Bronchial epithelial cell (primary cell): ENCODE measurements around the gene MGRN1. TPM values are rescaled to one million over a fixed set of nuclear protein-coding genes. Genes with fewer than 3 reads are reported as not detected.

Experiments used
- DNase-seq: peaks from one replicate; pipeline ENCODE4 v3.0.0-alpha.2; 2010; ENCODE audit warnings: low read depth
- FAIRE-seq: peaks from 2 replicates; lab custom pipeline; 2011; peaks lifted over from hg19 to GRCh38; lab: Jason Lieb, UNC
- H3K27me3 ChIP-seq: 2 replicates; pipeline ENCODE4 v1.5.1; 2011; ENCODE audit warnings: low read length; ENCODE audit not compliant: control insufficient read depth, insufficient read depth
- H3K36me3 ChIP-seq: 2 replicates; pipeline ENCODE4 v1.5.1; 2011; ENCODE audit warnings: low read length; ENCODE audit not compliant: control insufficient read depth, insufficient read depth
- H3K4me3 ChIP-seq: 2 replicates; pipeline ENCODE4 v1.5.1; 2011; ENCODE audit warnings: mild to moderate bottlenecking, low read depth, low read length, control low read depth
- total RNA-seq: library from RNA; depleted of rRNA; stranded (reverse); fragments of >200 nt; gene quantifications from 2 replicates; pipeline ENCODE4 v1.2.1, GENCODE V29; 2014
- TF ChIP-seq, protein P1 (sequence below): IDR thresholded peaks from 2 replicates; pipeline ENCODE4 v1.5.1; 2011; ENCODE audit warnings: mild to moderate bottlenecking, moderate library complexity, low read length, control low read depth, inconsistent platforms; ENCODE audit not compliant: insufficient read depth, severe bottlenecking

The MGRN1 gene
- total RNA-seq, 1 donor from 2014 or later, result 6.1 TPM

- Histone ChIP-seq H3K27me3 (no peaks in the 10 kb centered on the region), H3K4me3 (no peak overlapping the region), H3K36me3 (peaks cover 24% of the 10 kb centered on the region)
- DNase-seq (no peak), FAIRE-seq (no peak)
- TF ChIP-seq, protein P1, sequence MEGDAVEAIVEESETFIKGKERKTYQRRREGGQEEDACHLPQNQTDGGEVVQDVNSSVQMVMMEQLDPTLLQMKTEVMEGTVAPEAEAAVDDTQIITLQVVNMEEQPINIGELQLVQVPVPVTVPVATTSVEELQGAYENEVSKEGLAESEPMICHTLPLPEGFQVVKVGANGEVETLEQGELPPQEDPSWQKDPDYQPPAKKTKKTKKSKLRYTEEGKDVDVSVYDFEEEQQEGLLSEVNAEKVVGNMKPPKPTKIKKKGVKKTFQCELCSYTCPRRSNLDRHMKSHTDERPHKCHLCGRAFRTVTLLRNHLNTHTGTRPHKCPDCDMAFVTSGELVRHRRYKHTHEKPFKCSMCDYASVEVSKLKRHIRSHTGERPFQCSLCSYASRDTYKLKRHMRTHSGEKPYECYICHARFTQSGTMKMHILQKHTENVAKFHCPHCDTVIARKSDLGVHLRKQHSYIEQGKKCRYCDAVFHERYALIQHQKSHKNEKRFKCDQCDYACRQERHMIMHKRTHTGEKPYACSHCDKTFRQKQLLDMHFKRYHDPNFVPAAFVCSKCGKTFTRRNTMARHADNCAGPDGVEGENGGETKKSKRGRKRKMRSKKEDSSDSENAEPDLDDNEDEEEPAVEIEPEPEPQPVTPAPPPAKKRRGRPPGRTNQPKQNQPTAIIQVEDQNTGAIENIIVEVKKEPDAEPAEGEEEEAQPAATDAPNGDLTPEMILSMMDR, result no peak
Observed at GRCh38 chr16:4682084-4682591, 57.5 kb downstream of the MGRN1 start.

DNA sequence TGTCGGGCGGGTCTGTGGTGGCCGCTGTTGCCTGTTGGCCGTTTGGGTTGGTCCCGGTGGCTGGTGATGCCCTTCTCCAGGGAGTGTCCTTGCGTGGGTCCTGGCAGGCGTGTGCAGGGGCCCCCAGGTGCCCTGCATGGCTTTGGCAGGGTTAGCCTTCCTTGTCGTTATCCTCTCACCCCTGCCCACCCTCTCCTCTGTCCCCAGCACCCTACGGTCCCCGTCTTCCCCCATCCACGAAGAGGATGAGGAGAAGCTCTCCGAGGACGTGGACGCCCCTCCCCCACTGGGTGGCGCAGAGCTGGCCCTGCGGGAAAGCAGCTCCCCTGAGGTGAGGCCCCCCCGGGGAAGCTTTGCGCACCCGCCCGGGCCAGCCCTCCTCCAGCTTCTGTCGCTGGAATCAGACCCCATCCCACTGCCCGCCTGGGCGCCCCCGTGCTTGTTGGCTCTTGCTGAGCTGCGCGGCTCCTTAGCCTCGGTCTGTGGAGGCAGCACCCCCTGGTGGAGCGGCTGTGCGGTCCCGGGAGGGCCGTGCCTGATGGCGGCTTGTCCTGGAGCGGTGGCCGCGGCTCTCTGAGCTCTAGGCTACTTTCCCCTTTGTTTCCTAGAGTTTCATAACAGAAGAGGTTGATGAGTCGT lies 58.1 kb downstream of the MGRN1 start:
- TF ChIP-seq, protein P1, result peak; percentile 72
- DNase-seq (peak; percentile 30), FAIRE-seq (no peak)
- Histone ChIP-seq H3K4me3 (no peak overlapping the region), H3K27me3 (no peaks in the 10 kb centered on the region), H3K36me3 (peaks cover 22% of the 10 kb centered on the region)

- Histone ChIP-seq H3K27me3 (no peaks in the 10 kb centered on the region), H3K4me3 (no peak overlapping the region), H3K36me3 (peaks cover 22% of the 10 kb centered on the region)
- TF ChIP-seq, protein P1, result no peak
- FAIRE-seq, result no peak
- DNase-seq, result no peak
Observed at GRCh38 chr16:4683255-4684057, 58.8 kb downstream of the MGRN1 start.

GRCh38 chr16:4684058-4684715 lies 59.6 kb downstream of the MGRN1 start:
- FAIRE-seq (no peak), DNase-seq (no peak)
- peaks cover 22% of the 10 kb centered on the region for H3K36me3 ChIP-seq
- H3K4me3 ChIP-seq, result no peak overlapping the region
- TF ChIP-seq, protein P1, result no peak
- H3K27me3 ChIP-seq, result no peaks in the 10 kb centered on the region

DNA sequence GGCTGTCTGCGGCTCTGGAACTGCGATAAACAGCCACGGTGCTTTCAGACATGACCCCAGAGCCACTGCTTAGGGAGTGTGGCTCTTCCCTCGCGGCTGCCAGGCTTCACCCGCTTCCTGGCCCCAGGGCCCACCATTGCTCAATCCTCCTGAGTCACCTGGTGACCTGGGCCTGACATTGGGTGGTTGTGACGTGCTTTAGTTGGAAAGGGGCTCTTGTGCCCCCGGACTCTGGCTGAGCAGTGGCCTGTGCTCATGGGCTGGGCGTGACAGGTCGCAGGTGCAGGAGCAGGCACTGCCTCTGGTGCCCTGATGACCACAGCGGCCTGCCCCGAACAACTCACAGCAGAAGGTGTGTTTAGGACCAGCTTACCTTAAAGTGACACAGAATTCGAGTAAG lies 60.1 kb downstream of the MGRN1 start:
- FAIRE-seq, result no peak

More for the DNA sequence above, 60.1 kb downstream of the MGRN1 start:
- peak; percentile 33 for DNase-seq
- TF ChIP-seq, protein P1, result no peak
- no peaks in the 10 kb centered on the region for H3K27me3 ChIP-seq
- H3K4me3 ChIP-seq, result no peak overlapping the region
- H3K36me3 ChIP-seq, result peaks cover 22% of the 10 kb centered on the region
